DMS 273 treated with DMSO at 0.1 percent for 48 hours (cell line): ENCODE measurements around the gene KANK3.
A peak's percentile ranks its signal among the peaks of the same experiment; 100 is the strongest.
"Not testable (repeated sequence)": the region's sequence is repeated elsewhere in the genome, so short reads cannot be mapped to it uniquely, and the experiment has no call there.

ENCODE experiments used
- DNase-seq: peaks from one replicate; lab custom pipeline; 2025; lab: John Stamatoyannopoulos, UW

Gene KANK3

DNA sequence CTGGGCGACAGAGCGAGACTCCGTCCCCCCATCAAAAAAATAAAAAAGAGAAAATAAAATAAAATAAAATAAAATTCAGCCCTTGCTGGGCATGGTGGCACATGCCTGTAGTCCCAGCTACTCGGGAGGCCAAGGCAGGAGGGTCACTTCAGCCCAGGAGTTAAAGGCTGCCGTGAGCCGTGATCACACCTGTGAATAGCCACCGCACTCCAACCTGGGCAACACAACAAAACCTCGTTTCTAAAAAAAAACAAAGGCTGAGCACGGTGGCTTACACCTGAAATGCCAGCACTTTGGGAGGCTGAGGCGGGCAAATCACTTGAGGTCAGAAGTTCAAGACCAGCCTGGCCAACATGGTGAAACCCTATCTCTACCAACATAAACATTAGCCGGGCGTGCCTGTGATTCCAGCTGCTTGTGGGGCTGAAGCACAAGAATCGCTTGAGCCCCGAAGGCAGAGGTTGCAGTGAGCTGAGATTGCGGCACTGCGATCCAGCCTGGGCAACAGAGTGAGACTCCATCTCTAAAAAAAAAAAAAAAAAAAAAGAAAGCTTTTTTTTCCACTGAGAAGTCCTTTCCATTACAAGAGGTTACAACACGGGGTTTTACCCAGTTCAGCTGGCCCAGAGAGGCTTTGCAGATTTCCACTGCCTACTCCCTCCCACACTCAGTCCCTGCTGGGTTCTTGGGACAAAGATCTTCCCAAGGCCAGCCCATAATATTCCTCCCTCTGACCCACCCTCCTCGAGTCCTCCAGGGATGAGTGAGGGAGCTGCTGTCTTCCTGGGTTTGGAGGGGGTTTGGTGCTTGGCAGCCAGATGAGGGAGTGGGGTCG lies 27.3 kb upstream of the KANK3 start:
- no peak for DNase-seq

GRCh38 chr19:8367327-8368001 lies 24.4 kb upstream of the KANK3 start:
- DNase-seq: peak; percentile 83

DNA sequence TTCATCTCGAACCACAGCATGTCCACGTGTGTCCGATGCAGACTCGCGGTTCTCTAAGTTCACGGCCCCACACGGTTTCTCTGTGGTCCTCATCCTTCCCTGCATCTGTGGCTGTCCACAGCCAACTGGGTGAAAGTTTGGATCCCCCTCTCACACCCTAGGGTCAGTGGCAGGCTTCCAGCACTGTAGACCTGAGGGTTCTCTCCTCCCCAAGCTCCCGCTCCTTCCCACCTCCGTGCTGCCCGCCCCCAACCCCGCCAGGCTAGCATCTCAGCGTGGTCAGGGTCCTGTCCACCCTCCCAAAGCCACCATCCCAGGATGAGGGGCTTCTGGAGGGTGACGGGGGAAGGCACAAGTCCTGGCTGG lies 23.9 kb upstream of the KANK3 start:
- DNase-seq: no peak

DNA sequence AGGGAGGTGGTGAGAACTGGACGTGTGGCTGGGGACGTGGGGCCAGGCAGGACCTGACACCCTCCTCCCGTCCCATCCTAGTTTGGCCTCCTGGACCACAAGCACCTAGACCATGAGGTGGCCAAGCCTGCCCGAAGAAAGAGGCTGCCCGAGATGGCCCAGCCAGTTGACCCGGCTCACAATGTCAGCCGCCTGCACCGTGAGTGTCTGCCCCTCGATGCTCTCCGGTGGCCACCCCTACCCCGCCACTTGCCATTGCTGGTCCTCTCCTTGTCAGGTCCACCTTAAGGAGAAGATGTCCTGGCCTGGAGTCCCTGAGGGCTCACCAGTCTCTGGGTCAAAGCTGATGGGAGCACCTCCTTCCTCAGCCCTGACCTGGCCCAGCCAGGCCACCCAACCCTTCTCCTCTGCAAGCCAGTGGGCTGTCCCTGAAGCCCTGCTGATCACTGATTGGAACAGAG lies 23.1 kb upstream of the KANK3 start:
- DNase-seq: no peak

DNA sequence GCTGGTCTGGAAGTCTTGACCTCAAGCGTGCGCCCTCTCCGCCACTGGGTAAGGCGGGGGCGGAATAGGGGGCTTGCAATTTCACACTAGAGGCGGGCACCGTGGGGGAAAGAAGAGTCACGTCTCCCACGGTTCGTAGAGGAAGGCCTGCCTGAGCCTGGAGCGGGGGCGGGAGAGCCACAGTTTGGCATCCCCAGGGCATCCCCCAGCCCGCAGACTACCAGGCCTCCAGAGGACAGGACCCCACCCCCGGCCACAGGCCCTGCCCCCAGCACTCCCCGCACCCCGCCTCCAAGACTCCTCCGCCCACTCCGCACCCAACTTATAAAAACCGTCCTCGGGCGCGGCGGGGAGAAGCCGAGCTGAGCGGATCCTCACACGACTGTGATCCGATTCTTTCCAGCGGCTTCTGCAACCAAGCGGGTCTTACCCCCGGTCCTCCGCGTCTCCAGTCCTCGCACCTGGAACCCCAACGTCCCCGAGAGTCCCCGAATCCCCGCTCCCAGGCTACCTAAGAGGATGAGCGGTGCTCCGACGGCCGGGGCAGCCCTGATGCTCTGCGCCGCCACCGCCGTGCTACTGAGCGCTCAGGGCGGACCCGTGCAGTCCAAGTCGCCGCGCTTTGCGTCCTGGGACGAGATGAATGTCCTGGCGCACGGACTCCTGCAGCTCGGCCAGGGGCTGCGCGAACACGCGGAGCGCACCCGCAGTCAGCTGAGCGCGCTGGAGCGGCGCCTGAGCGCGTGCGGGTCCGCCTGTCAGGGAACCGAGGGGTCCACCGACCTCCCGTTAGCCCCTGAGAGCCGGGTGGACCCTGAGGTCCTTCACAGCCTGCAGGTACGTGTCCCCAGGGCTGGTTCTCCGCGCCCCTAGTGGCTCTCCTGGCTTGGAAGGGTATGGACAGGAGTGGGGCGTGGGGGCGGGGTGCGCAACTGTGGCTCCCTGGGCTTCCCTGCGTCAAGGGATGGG lies 21.0 kb upstream of the KANK3 start, which contains the start of gene ANGPTL4:
ANGPTL4 (plus strand) TSS at position 353 of the 969 bp plus-strand sequence; CDS start at position 520, 167 bp downstream.
- no peak for DNase-seq

GRCh38 chr19:8361921-8362793 lies 19.1 kb upstream of the KANK3 start:
- DNase-seq: peak; percentile 83

GRCh38 chr19:8360196-8360595 lies 17.1 kb upstream of the KANK3 start:
- DNase-seq: no peak

DNA sequence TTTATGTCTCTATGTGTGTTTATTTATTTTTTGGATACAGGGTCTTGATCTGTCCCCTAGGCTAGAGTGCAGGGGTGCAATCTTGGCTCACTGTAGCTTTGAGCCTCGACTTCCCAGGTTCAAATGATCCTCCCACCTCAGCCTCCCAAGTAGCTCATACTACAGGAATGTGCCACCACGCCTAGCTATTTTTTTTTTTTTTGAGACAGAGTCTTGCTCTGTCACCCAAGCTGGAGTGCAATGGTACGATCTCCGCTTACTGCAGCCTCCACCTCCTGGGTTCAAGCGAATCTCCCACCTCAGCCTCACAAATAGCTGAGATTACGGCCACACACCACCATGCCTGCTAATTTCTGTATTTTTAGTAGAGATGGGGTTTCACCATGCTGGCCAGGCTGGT lies 15.9 kb upstream of the KANK3 start:
- DNase-seq: no peak

DNA sequence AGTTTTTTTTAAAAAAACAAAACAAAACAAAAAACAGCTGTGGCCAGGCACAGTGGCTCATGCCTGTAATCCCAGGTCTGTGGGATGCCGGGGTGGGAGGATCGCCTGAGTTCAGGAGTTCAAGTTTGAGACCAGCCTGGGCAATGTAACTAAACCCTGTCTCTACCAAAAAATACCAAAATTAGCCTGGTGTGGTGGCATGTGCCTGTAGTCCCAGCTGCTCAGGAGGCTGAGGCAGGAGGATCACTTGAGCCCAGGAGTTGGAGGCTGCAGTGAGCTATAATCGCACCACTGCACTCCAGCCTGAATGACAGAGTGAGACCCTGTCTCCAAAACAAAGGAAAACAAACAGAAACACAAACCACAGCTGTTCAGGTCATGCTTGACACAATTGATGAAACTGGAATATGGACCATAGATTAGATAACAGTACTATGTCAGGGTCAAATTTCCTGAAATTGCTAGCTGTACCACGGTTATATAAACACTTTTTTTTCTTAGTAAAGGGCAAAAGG lies 14.0 kb upstream of the KANK3 start:
- DNase-seq: no peak

- DNase-seq: no peak
Measured at GRCh38 chr19:8355631-8356402, 12.8 kb upstream of the KANK3 start.

DNA sequence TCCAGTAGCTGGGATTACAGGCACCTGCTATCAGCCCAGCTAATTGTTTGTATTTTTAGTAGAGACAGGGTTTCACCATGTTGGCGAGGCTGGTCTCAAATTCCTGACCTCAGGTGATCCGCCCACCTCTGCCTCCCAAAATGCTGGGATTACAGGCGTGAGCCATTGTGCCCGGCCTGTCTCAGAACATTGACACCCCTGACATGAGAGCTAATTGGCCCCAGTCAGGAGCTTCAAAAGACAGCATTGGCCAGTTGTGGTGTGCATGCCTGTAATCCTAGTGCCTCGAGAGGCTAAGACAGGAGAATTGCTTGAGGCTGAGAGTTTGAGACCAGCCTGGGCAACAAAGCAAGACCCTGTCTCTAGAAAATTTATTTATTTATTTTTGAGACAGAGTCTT lies 9.8 kb upstream of the KANK3 start:
- not testable (repeated sequence) for DNase-seq

- DNase-seq: no peak
Measured at GRCh38 chr19:8352134-8352827, 9.2 kb upstream of the KANK3 start.

DNA sequence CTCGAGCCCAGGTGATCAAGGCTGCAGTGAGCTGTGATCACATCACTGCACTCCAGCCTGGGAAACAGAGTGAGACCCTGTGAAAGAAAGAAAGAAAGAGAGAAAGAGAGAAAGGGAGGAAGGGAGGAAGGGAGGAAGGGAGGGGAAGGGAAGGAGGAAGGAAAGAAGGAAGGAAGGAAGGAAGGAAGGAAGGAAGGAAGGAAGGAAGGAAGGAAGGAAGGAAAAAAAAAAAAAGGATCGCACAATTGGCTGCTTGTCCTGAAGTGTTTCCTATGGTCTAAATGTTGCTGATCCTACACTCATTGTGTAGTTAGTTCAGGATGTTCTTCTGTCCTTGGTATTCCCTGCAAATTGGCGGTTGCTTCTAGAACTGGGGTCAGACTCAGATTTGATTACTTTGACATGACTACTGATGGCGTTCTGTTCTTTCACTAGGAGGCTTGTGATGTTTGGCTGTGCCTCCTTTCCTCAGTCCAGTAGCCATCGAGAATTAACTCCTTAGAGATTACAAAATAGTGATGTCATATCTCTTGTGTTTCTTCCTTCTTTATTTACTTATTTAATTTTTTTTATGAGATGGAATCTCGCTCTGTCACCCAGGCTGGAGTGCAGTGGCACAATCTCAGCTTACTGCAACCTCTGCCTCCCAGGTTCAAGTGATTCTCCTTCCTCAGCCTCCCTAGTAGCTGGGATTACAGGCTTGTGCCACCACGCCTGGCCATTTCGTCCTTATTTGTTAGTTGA lies 6.7 kb upstream of the KANK3 start:
- DNase-seq: not testable (repeated sequence)

- DNase-seq: no peak
Measured at GRCh38 chr19:8343483-8343844, 402 bp upstream of the KANK3 start.

GRCh38 chr19:8342316-8342683 lies 762 bp downstream of the KANK3 start:
- no peak for DNase-seq

DNA sequence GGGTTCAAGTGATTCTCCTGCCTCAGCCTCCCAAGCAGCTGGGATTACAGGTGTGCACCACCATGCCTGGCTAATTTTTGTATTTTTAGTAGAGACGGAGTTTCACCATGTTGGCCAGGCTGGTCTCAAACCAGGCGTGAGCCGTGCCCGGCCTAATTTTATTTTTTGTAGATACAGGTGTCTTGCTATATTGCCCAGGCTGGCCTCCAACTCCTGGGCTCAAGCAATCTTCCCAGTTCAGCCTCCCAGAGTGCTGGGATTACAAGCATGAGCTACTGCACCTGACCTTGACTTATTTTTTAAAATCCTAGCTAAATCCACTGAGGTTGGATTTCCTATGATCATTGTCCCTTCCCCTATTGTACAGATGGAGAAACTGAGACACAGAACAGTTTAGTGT lies 1.6 kb downstream of the KANK3 start:
- not testable (repeated sequence) for DNase-seq

GRCh38 chr19:8340341-8341096 lies 2.5 kb downstream of the KANK3 start:
- DNase-seq: no peak

- DNase-seq: no peak
Measured at GRCh38 chr19:8338835-8339234, 4.2 kb downstream of the KANK3 start.
